ENCODE data around the gene EME1. TPM values are rescaled to one million over a fixed set of nuclear protein-coding genes. Genes with fewer than 3 reads are reported as not detected.
A peak's percentile ranks its signal among the peaks of the same experiment; 100 is the strongest.

EME1 gene
- total RNA-seq, 2 donors from 2014 or later, result 14.1 to 26.8 TPM

GRCh38 chr17:50354776-50355175 is 18.3 kb upstream of the EME1 start:
- Mint-ChIP-seq H3K27me3 (ENCODE audit: insufficient read depth) (no peaks in the 10 kb centered on the region), H3K4me1 (no peaks in the 10 kb centered on the region), H3K4me3 (no peak overlapping the region), H3K27ac (no peak overlapping the region), H3K36me3 (ENCODE audit: low read depth) (peaks cover 73% of the 10 kb centered on the region), H3K9me3 (no peaks in the 10 kb centered on the region)
- Histone ChIP-seq H3K27ac (ENCODE audit: low read depth, low read length) (no peak overlapping the region), H3K27me3 (ENCODE audit: control insufficient read depth, insufficient read depth, low read length, poor library complexity, severe bottlenecking) (no peaks in the 10 kb centered on the region), H3K36me3 (ENCODE audit: control insufficient read depth, insufficient read depth, low read length) (peaks cover 61% of the 10 kb centered on the region), H3K9ac (ENCODE audit: extremely low read depth, low read length, poor library complexity, severe bottlenecking) (no peak overlapping the region), H3K4me1 (ENCODE audit: control insufficient read depth, insufficient read depth, low read length) (no peaks in the 10 kb centered on the region), H3K9me3 (ENCODE audit: control insufficient read depth, low read length) (no peaks in the 10 kb centered on the region), H3K4me3 (ENCODE audit: low read length) (no peak overlapping the region)
- peak; percentile 45 for DNase-seq
- WGBS, 2 experiments (ENCODE audit: insufficient coverage in 1 of 2, insufficient read length in 1 of 2), result 95 to 100% methylated on average over 12 to 13 of the region's 13 CpGs
- TF ChIP-seq CTCF (conservative IDR thresholded peaks at IDR 0.05), result no peak

GRCh38 chr17:50355336-50355700 is 17.7 kb upstream of the EME1 start:
- H3K9ac ChIP-seq (ENCODE audit: extremely low read depth, low read length, poor library complexity, severe bottlenecking), result no peak overlapping the region
- 93% methylated on average over 4 of the region's 4 CpGs; no CpG with 5 or more reads in 1 of the 2 experiments for WGBS, 2 experiments (ENCODE audit: insufficient coverage in 1 of 2, insufficient read length in 1 of 2)
- peak; percentile 46 for DNase-seq
- H3K27me3 Mint-ChIP-seq (ENCODE audit: insufficient read depth), result no peaks in the 10 kb centered on the region
- H3K27ac ChIP-seq (ENCODE audit: low read depth, low read length), result no peak overlapping the region
- peaks cover 73% of the 10 kb centered on the region for H3K36me3 Mint-ChIP-seq (ENCODE audit: low read depth)
- TF ChIP-seq CTCF (conservative IDR thresholded peaks at IDR 0.05), result no peak
- no peak overlapping the region for H3K4me3 ChIP-seq (ENCODE audit: low read length)
- H3K36me3 ChIP-seq (ENCODE audit: control insufficient read depth, insufficient read depth, low read length), result peaks cover 61% of the 10 kb centered on the region
- H3K27ac Mint-ChIP-seq, result no peak overlapping the region
- H3K27me3 ChIP-seq (ENCODE audit: control insufficient read depth, insufficient read depth, low read length, poor library complexity, severe bottlenecking), result no peaks in the 10 kb centered on the region
- H3K9me3 Mint-ChIP-seq, result no peaks in the 10 kb centered on the region
- H3K4me1 Mint-ChIP-seq, result no peaks in the 10 kb centered on the region
- H3K9me3 ChIP-seq (ENCODE audit: control insufficient read depth, low read length), result no peaks in the 10 kb centered on the region
- no peaks in the 10 kb centered on the region for H3K4me1 ChIP-seq (ENCODE audit: control insufficient read depth, insufficient read depth, low read length)
- H3K4me3 Mint-ChIP-seq, result no peak overlapping the region

GRCh38 chr17:50355701-50356341 is 17.2 kb upstream of the EME1 start:
- no peaks in the 10 kb centered on the region for H3K9me3 Mint-ChIP-seq
- H3K4me1 Mint-ChIP-seq, result no peaks in the 10 kb centered on the region
- 96 to 98% methylated on average over 17 to 20 of the region's 20 CpGs for WGBS, 2 experiments (ENCODE audit: insufficient coverage in 1 of 2, insufficient read length in 1 of 2)
- DNase-seq, result peak; percentile 40
- H3K27me3 Mint-ChIP-seq (ENCODE audit: insufficient read depth), result no peaks in the 10 kb centered on the region
- H3K9ac ChIP-seq (ENCODE audit: extremely low read depth, low read length, poor library complexity, severe bottlenecking), result no peak overlapping the region
- H3K36me3 Mint-ChIP-seq (ENCODE audit: low read depth), result peaks cover 69% of the 10 kb centered on the region
- no peak overlapping the region for H3K4me3 Mint-ChIP-seq
- H3K27me3 ChIP-seq (ENCODE audit: control insufficient read depth, insufficient read depth, low read length, poor library complexity, severe bottlenecking), result no peaks in the 10 kb centered on the region
- no peak for TF ChIP-seq CTCF (conservative IDR thresholded peaks at IDR 0.05)
- no peaks in the 10 kb centered on the region for H3K9me3 ChIP-seq (ENCODE audit: control insufficient read depth, low read length)
- peaks cover 63% of the 10 kb centered on the region for H3K36me3 ChIP-seq (ENCODE audit: control insufficient read depth, insufficient read depth, low read length)
- no peak overlapping the region for H3K27ac Mint-ChIP-seq
- H3K27ac ChIP-seq (ENCODE audit: low read depth, low read length), result no peak overlapping the region
- H3K4me1 ChIP-seq (ENCODE audit: control insufficient read depth, insufficient read depth, low read length), result no peaks in the 10 kb centered on the region
- no peak overlapping the region for H3K4me3 ChIP-seq (ENCODE audit: low read length)
